Mesodermal cell (in vitro differentiated cells): Measurements from ENCODE around the gene PRORP.
"Not testable (repeated sequence)": the region's sequence is repeated elsewhere in the genome, so short reads cannot be mapped to it uniquely, and the experiment has no call there.

Experiments used
- H3K27ac ChIP-seq: 2 replicates; pipeline ENCODE4 v1.7.0; 2013; ENCODE audit warnings: mild to moderate bottlenecking, low read depth, low read length, moderate library complexity; ENCODE audit not compliant: severe bottlenecking
- H3K36me3 ChIP-seq: 2 replicates; pipeline ENCODE4 v1.7.1; 2013; ENCODE audit warnings: mild to moderate bottlenecking, low read length, moderate library complexity; ENCODE audit not compliant: control insufficient read depth, insufficient read depth
- H3K4me1 ChIP-seq: one replicate; pipeline ENCODE4 v1.7.1; 2013; ENCODE audit warnings: mild to moderate bottlenecking, low read length; ENCODE audit not compliant: insufficient read depth, control insufficient read depth, poor library complexity, severe bottlenecking
- H3K4me3 ChIP-seq: 2 replicates; pipeline ENCODE4 v1.7.0; 2013; ENCODE audit warnings: low read length, control low read depth, mild to moderate bottlenecking; ENCODE audit not compliant: insufficient read depth, poor library complexity, severe bottlenecking; ENCODE audit errors: extremely low read depth
- H3K9me3 ChIP-seq: 2 replicates; pipeline ENCODE4 v1.7.1; 2013; ENCODE audit warnings: mild to moderate bottlenecking, low read length, moderate library complexity; ENCODE audit not compliant: control insufficient read depth
- WGBS, 2 experiments: methylation state at CpG; one replicate each; pipeline ENCODE4 v1.1.5; 2013; ENCODE audit warnings: missing lambda C conversion rate in 2 of 2; ENCODE audit not compliant: insufficient coverage in 2 of 2; 5-methylcytosine and 5-hydroxymethylcytosine counted together

PRORP gene

GRCh38 chr14:35138585-35138984 lies 16.2 kb downstream of the PRORP start:
- Histone ChIP-seq H3K36me3 (peaks cover 46% of the 10 kb centered on the region), H3K9me3 (no peaks in the 10 kb centered on the region), H3K27ac (no peak overlapping the region), H3K4me1 (no peaks in the 10 kb centered on the region), H3K4me3 (no peak overlapping the region)
- WGBS, 2 experiments: 100% methylated on average over 3 of the region's 5 CpGs

- H3K27ac ChIP-seq: no peak overlapping the region
- H3K9me3 ChIP-seq: no peaks in the 10 kb centered on the region
- H3K36me3 ChIP-seq: peaks cover 23% of the 10 kb centered on the region
- no CpG with 5 or more reads among the region's 2 CpGs for WGBS, 2 experiments
- H3K4me3 ChIP-seq: no peak overlapping the region
- no peaks in the 10 kb centered on the region for H3K4me1 ChIP-seq
These were observed 18.6 kb downstream of the PRORP start for GRCh38 chr14:35140718-35141581.

GRCh38 chr14:35144029-35144428 lies 21.7 kb downstream of the PRORP start:
- Histone ChIP-seq H3K4me3 (no peak overlapping the region), H3K4me1 (no peaks in the 10 kb centered on the region), H3K36me3 (peaks cover 23% of the 10 kb centered on the region), H3K27ac (no peak overlapping the region), H3K9me3 (no peaks in the 10 kb centered on the region)
- WGBS, 2 experiments: 89% methylated on average over 1 of the region's 1 CpG; no CpG with 5 or more reads in 1 of the 2 experiments

GRCh38 chr14:35146711-35147149 lies 24.4 kb downstream of the PRORP start:
- H3K4me1 ChIP-seq: no peaks in the 10 kb centered on the region
- WGBS, 2 experiments: 97 to 100% methylated on average over 2 to 3 of the region's 5 CpGs
- no peaks in the 10 kb centered on the region for H3K9me3 ChIP-seq
- no peak overlapping the region for H3K4me3 ChIP-seq
- H3K36me3 ChIP-seq: peaks cover 26% of the 10 kb centered on the region
- no peak overlapping the region for H3K27ac ChIP-seq

DNA sequence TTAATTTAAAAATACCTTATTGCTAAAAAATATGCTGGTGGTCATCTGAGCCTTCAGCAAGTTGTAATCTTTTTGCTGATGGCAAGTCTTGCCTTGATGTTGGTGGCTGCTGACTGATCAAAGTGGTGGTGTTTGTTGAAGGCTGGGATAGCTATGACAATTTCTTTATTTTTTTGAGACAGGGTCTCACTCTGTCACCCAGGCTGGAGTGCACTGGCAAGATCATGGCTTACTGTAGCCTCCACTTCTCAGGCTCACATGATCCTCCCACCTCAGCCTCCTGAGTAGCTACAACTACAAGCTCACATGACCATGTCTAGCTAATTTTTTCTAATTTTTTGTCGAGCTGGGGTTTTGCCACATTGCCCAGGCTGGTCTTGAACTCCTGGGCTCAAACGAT lies 24.8 kb downstream of the PRORP start:
- Histone ChIP-seq H3K36me3 (peaks cover 26% of the 10 kb centered on the region), H3K9me3 (no peaks in the 10 kb centered on the region), H3K4me1 (no peaks in the 10 kb centered on the region), H3K4me3 (no peak overlapping the region), H3K27ac (no peak overlapping the region)
- 83 to 100% methylated on average over 1 of the region's 2 CpGs for WGBS, 2 experiments

GRCh38 chr14:35147711-35148110 lies 25.4 kb downstream of the PRORP start:
- Histone ChIP-seq H3K27ac (no peak overlapping the region), H3K36me3 (peaks cover 26% of the 10 kb centered on the region), H3K4me1 (no peaks in the 10 kb centered on the region), H3K9me3 (no peaks in the 10 kb centered on the region), H3K4me3 (no peak overlapping the region)
- WGBS, 2 experiments: 79 to 93% methylated on average over 1 of the region's 3 CpGs

DNA sequence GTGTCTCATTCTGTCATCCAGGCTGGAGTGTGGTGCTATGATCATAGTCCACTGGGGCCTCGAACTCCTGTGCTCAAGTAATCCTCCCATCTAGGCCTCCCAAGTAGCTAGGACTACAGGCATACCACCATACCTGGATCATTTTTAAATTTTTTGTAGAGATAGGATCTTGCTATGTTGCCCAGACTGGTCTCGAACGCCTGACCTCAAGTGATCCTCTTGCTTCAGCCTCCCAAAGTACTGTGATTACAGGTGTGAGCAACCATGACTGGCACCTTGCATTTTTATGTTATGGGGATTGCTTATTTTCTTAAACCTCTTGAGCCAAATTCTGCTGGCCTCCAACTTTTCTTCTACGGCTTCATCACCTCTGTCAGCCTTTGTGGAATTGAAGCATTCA lies 26.9 kb downstream of the PRORP start:
- no peak overlapping the region for H3K4me3 ChIP-seq
- H3K4me1 ChIP-seq: no peaks in the 10 kb centered on the region
- 93% methylated on average over 2 of the region's 4 CpGs; no CpG with 5 or more reads in 1 of the 2 experiments for WGBS, 2 experiments
- no peaks in the 10 kb centered on the region for H3K9me3 ChIP-seq
- H3K36me3 ChIP-seq: peaks cover 26% of the 10 kb centered on the region
- no peak overlapping the region for H3K27ac ChIP-seq

DNA sequence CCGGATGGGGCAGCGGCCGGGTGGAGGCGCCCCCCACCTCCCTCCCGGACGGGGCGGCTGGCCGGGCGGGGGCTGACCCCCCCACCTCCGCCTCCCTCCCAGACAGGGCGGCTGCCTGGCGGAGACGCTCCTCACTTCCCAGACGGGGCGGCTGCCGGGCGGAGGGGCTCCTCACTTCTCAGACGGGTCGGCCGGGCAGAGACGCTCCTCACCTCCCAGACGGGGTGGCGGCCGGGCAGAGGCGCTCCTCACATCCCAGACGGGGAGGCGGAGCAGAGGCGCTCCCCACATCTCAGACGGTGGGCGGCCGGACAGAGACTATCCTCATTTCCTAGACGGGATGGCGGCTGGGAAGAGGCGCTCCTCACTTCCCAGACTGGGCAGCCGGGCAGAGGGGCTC lies 30.2 kb downstream of the PRORP start:
- H3K9me3 ChIP-seq, H3K4me3 ChIP-seq, H3K27ac ChIP-seq, H3K4me1 ChIP-seq: not testable (repeated sequence)
- WGBS, 2 experiments: 98 to 99% methylated on average over 9 to 33 of the region's 35 CpGs
- H3K36me3 ChIP-seq: peaks cover 20% of the 10 kb centered on the region

DNA sequence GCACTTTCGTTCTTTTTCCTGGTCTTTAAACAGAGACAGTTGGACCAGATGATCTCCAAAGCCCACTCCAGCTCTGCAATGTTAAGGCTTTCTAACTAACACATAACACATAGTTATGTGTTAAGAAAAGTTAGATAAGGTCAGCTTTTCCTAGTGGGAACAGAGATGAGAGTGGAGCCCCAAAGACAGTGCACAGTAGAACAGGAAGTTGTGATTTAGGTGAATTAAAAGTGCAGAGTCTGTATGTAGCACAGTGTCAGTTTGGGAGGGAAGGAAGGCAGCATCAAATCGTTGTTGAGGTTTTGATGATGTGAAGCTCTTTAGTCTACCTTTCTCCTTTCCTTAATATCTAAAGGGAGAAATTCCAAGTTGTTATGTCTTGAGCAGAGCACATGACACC lies 31.7 kb downstream of the PRORP start:
- H3K36me3 ChIP-seq: peaks cover 11% of the 10 kb centered on the region
- no peak overlapping the region for H3K27ac ChIP-seq
- WGBS, 2 experiments: no CpG with 5 or more reads among the region's 2 CpGs
- no peaks in the 10 kb centered on the region for H3K9me3 ChIP-seq
- H3K4me1 ChIP-seq: peaks cover 7% of the 10 kb centered on the region
- H3K4me3 ChIP-seq: no peak overlapping the region

DNA sequence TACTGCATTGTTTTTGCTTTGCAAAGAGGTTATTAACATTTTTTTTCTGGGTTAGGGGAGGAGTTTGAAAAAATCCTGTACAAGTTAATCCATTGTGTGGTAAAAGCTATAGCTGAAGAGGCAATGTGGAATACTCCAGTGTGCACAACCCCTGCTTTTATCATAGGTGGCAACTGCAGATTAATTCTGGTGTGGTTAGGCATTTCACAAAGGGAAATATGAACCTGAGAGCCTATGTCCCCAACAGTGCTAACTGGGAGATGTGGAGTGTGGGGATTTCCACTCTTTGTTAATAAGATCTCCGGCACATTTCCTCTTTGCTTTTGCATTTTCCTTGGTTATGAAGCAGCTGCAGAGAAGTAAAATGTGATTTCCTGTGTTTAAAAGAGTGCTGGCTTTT lies 33.6 kb downstream of the PRORP start:
- peaks cover 6% of the 10 kb centered on the region for H3K36me3 ChIP-seq
- H3K4me1 ChIP-seq: peaks cover 15% of the 10 kb centered on the region
- no peaks in the 10 kb centered on the region for H3K9me3 ChIP-seq
- WGBS, 2 experiments: 86 to 88% methylated on average over 1 of the region's 1 CpG
- no peak overlapping the region for H3K4me3 ChIP-seq
- peak overlapping the region; percentile 30 for H3K27ac ChIP-seq

DNA sequence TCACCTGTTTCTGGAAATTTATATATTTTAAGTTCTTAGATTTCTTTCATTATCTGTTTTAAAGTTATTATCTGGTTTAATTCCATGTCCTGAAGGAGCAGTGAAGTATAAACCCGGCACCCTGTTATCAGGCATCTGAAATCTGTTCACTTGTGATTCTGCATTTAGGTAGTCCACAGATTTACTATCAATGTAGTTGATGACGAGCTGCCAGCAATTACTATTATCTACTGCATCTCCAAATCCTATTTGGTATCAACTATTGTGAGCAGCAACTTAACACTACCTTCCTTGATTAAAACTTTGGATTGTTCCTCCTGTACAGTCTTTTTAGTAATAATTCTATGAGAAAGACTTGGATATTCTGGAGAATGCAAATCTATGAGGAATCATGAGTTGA lies 36.1 kb downstream of the PRORP start:
- WGBS, 2 experiments: 100% methylated on average over 1 of the region's 2 CpGs; no CpG with 5 or more reads in 1 of the 2 experiments
- Histone ChIP-seq H3K4me3 (no peak overlapping the region), H3K36me3 (no peaks in the 10 kb centered on the region), H3K9me3 (no peaks in the 10 kb centered on the region), H3K4me1 (peaks cover 15% of the 10 kb centered on the region), H3K27ac (peak overlapping the region; percentile 6)
